ENCODE measurements around the gene CABP1.

DNA sequence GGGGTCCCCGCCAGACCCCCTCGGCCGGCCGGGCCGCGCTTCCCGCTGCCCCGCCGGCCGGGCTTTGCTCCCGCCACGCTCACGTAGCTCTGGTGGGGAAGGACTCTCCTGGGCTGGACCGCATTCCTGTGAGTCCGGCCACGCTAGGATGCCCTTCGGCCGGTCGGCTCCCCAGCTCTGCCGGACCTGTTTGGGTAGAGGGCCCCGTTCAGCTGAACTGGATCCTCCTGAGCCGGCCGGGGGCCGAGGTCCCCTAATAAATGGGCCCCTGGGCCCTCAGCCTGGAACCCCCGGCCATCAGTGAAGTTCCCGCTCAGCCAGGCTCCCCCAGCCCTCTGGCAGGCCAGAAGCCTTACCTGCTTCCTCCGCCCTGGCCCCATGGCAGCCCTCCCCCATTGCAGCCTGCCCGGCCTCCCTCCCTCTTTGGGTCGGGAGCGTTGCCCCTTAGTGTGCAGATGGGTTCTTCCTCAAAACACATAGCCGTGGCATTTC, 70.4 kb downstream of the CABP1 start:
- TF ChIP-seq CTCF (IDR thresholded peaks at IDR 0.05), result no peak
- no peak for TF ChIP-seq POLR2AphosphoS5 (IDR thresholded peaks at IDR 0.05)
- no peak for TF ChIP-seq POLR2A (IDR thresholded peaks at IDR 0.05; ENCODE audit: low read depth)
- TF ChIP-seq EP300 (IDR thresholded peaks at IDR 0.05), result no peak
